H9 (cell line): ENCODE results near the gene RFNG. TPM values are rescaled to one million over a fixed set of nuclear protein-coding genes. Genes with fewer than 3 reads are reported as not detected.

ENCODE experiments used
- DNase-seq: peaks from one replicate; pipeline ENCODE4 v3.0.0-alpha.2; 2017
- H2AFZ ChIP-seq: one replicate; pipeline ENCODE4 v1.6.1; 2013; ENCODE audit warnings: mild to moderate bottlenecking, low read length, control low read depth, moderate library complexity
- H2AK5ac ChIP-seq: 2 replicates; pipeline ENCODE4 v1.6.1; 2013; ENCODE audit warnings: low read length, control low read depth, mixed read lengths; ENCODE audit not compliant: insufficient read length
- H2BK120ac ChIP-seq: one replicate; pipeline ENCODE4 v1.6.1; 2013; ENCODE audit warnings: low read depth, mild to moderate bottlenecking, low read length, control low read depth, inconsistent platforms; ENCODE audit not compliant: poor library complexity, severe bottlenecking
- H2BK12ac ChIP-seq: 2 replicates; pipeline ENCODE4 v1.6.1; 2013; ENCODE audit warnings: low read length, control low read depth, mixed read lengths, low read depth; ENCODE audit not compliant: insufficient read length
- H2BK15ac ChIP-seq: 2 replicates; pipeline ENCODE4 v1.6.1; 2013; ENCODE audit warnings: low read depth, low read length, control low read depth
- H2BK20ac ChIP-seq: one replicate; pipeline ENCODE4 v1.6.1; 2013; ENCODE audit warnings: low read depth, mild to moderate bottlenecking, low read length, control low read depth, inconsistent platforms; ENCODE audit not compliant: poor library complexity, severe bottlenecking
- H2BK5ac ChIP-seq: 2 replicates; pipeline ENCODE4 v1.6.1; 2013; ENCODE audit warnings: low read length, control low read depth, mixed read lengths; ENCODE audit not compliant: insufficient read length
- H3K14ac ChIP-seq: 2 replicates; pipeline ENCODE4 v1.6.1; 2013; ENCODE audit warnings: low read length, control low read depth; ENCODE audit not compliant: insufficient read depth
- H3K18ac ChIP-seq: 2 replicates; pipeline ENCODE4 v1.6.1; 2013; ENCODE audit warnings: low read depth, mild to moderate bottlenecking, mixed read lengths, low read length, control low read depth; ENCODE audit not compliant: insufficient read length
- H3K23ac ChIP-seq: 2 replicates; pipeline ENCODE4 v1.6.1; 2013; ENCODE audit warnings: low read length, control low read depth, mixed read lengths, low read depth; ENCODE audit not compliant: insufficient read length
- H3K23me2 ChIP-seq: 2 replicates; pipeline ENCODE4 v1.6.1; 2013; ENCODE audit warnings: low read depth, mild to moderate bottlenecking, mixed read lengths, low read length, control low read depth; ENCODE audit not compliant: insufficient read length, poor library complexity, severe bottlenecking
- H3K27ac ChIP-seq: 2 replicates; pipeline ENCODE4 v1.5.1; 2013; ENCODE audit warnings: low read length, control low read depth, mixed read lengths, low read depth; ENCODE audit not compliant: insufficient read length
- H3K27me3 ChIP-seq: 2 replicates; pipeline ENCODE4 v1.6.1; 2013; ENCODE audit warnings: low read length, control low read depth, inconsistent platforms; ENCODE audit not compliant: insufficient read depth
- H3K4ac ChIP-seq: 2 replicates; pipeline ENCODE4 v1.6.1; 2013; ENCODE audit warnings: low read depth, mild to moderate bottlenecking, control low read depth, inconsistent platforms, low read length, moderate library complexity
- H3K4me1 ChIP-seq: 2 replicates; pipeline ENCODE4 v1.6.1; 2013; ENCODE audit warnings: low read length, control low read depth, inconsistent platforms; ENCODE audit not compliant: insufficient read depth
- H3K4me2 ChIP-seq: 2 replicates; pipeline ENCODE4 v1.6.1; 2013; ENCODE audit warnings: low read length, control low read depth, mixed read lengths; ENCODE audit not compliant: insufficient read length, insufficient read depth
- H3K56ac ChIP-seq: 2 replicates; pipeline ENCODE4 v1.6.1; 2013; ENCODE audit warnings: low read depth, mild to moderate bottlenecking, mixed read lengths, low read length, control low read depth; ENCODE audit not compliant: insufficient read length
- H3K79me1 ChIP-seq: 2 replicates; pipeline ENCODE4 v1.6.1; 2013; ENCODE audit warnings: low read depth, mild to moderate bottlenecking, moderate library complexity, low read length, control low read depth, inconsistent platforms; ENCODE audit not compliant: insufficient read depth, poor library complexity, severe bottlenecking
- H3K79me2 ChIP-seq: 2 replicates; pipeline ENCODE4 v1.6.1; 2013; ENCODE audit warnings: low read length, control low read depth, inconsistent platforms; ENCODE audit not compliant: insufficient read depth
- H3K9ac ChIP-seq: 2 replicates; pipeline ENCODE4 v1.6.1; 2013; ENCODE audit warnings: low read length, control low read depth, mixed read lengths; ENCODE audit not compliant: insufficient read length; ENCODE audit errors: extremely low read depth
- H3K9me3 ChIP-seq: one replicate; pipeline ENCODE4 v1.6.1; 2013; ENCODE audit warnings: low read depth, low read length, inconsistent platforms; ENCODE audit not compliant: control insufficient read depth
- H3T11ph ChIP-seq: one replicate; pipeline ENCODE4 v1.6.1; 2013; ENCODE audit warnings: mild to moderate bottlenecking, low read length, control low read depth, inconsistent platforms
- H4K20me1 ChIP-seq: one replicate; pipeline ENCODE4 v1.6.1; 2013; ENCODE audit not compliant: control insufficient read depth, insufficient read length, insufficient read depth
- H4K5ac ChIP-seq: 2 replicates; pipeline ENCODE4 v1.6.1; 2013; ENCODE audit warnings: low read depth, mild to moderate bottlenecking, mixed read lengths, low read length, control low read depth; ENCODE audit not compliant: insufficient read length
- H4K8ac ChIP-seq: replicated peaks from 2 replicates; pipeline ENCODE4 v1.6.1; 2013; ENCODE audit warnings: low read length, control low read depth, mixed read lengths, low read depth; ENCODE audit not compliant: insufficient read length
- H4K91ac ChIP-seq: 2 replicates; pipeline ENCODE4 v1.6.1; 2013; ENCODE audit warnings: low read depth, mild to moderate bottlenecking, moderate library complexity, mixed read lengths, low read length, control low read depth; ENCODE audit not compliant: insufficient read length
- H3K27ac Mint-ChIP-seq, 3 experiments: 2 replicates in 2 of 3; 3 replicates in 1 of 3; pipeline ENCODE4 v1.8.0; 2020 to 2021; ENCODE audit warnings: mixed read lengths in 3 of 3, mild to moderate bottlenecking in 1 of 3, moderate library complexity in 1 of 3
- H3K27me3 Mint-ChIP-seq: 2 replicates; pipeline ENCODE4 v1.8.0; 2021; ENCODE audit warnings: low read depth, mild to moderate bottlenecking, moderate library complexity, mixed read lengths
- H3K36me3 Mint-ChIP-seq, 3 experiments: 2 replicates in 2 of 3; 3 replicates in 1 of 3; pipeline ENCODE4 v1.8.0; 2020 to 2021; ENCODE audit warnings: low read depth in 3 of 3, mixed read lengths in 3 of 3; ENCODE audit not compliant: insufficient read depth in 1 of 3
- H3K4me1 Mint-ChIP-seq, 2 experiments: 2 replicates each; pipeline ENCODE4 v1.8.0; 2020; ENCODE audit warnings: mixed read lengths in 2 of 2
- H3K4me3 Mint-ChIP-seq, 2 experiments: 2 replicates in 1 of 2; 3 replicates in 1 of 2; pipeline ENCODE4 v1.8.0; 2020 to 2021; ENCODE audit warnings: mild to moderate bottlenecking in 2 of 2, mixed read lengths in 2 of 2, moderate library complexity in 1 of 2
- H3K9me3 Mint-ChIP-seq, 2 experiments: 2 replicates in 1 of 2; 3 replicates in 1 of 2; pipeline ENCODE4 v1.8.0; 2020; ENCODE audit warnings: mild to moderate bottlenecking in 2 of 2, mixed read lengths in 2 of 2, moderate library complexity in 1 of 2
- WGBS: extraction: QIAGEN DNeasy Blood & Tissue Kit; methylation state at CpG from one replicate; pipeline ENCODE4 v1.1.7; 2013; ENCODE audit warnings: missing lambda C conversion rate, low lambda C conversion rate, mixed read lengths; ENCODE audit not compliant: insufficient read length; ENCODE audit errors: extremely low coverage; 5-methylcytosine and 5-hydroxymethylcytosine counted together
- total RNA-seq: library from RNA; stranded (reverse); gene quantifications from 2 replicates; pipeline ENCODE4 v1.2.1, GENCODE V29; 2021
- TF ChIP-seq, protein P1 (sequence below): fragments of 200-600 bp; sonication (generic); conservative IDR thresholded peaks from 3 replicates; pipeline ENCODE4 v1.8.0; 2021; ENCODE audit warnings: antibody characterized with exemption, mild to moderate bottlenecking

Gene RFNG
- total RNA-seq, 1 experiment from 2014 or later, result 34.0 TPM

GRCh38 chr17:82022981-82023446, 28.6 kb downstream of the RFNG start, which contains the start of gene LRRC45:
Gene LRRC45, plus strand, starts transcription at chr17:82023305. Its CDS starts 339 bp downstream, at chr17:82023644.
- no peak within 1 kb of the TSS for H3K23ac ChIP-seq
- Mint-ChIP-seq H3K36me3 (peaks cover 5 to 12% (median 7%) of the 10 kb centered on the region in 3 experiments; a peak in 5 of 7 replicates), H3K27me3 (no peaks in the 10 kb centered on the region; the same call in none of the 2 replicates), H3K4me3 (peak within 1 kb of the TSS; percentile 79 to 88), H3K4me1 (peaks cover 7 to 16% of the 10 kb centered on the region in 2 experiments), H3K27ac (0 out of 7 replicates have a peak within 1 kb of the TSS, but pooled peaks of 1 of the 3 experiments have one; percentile 49), H3K9me3 (peaks cover 0 to 2% of the 10 kb centered on the region in 2 experiments; a peak in 1 of 5 replicates)
- no peak within 1 kb of the TSS for H2BK12ac ChIP-seq
- H2AK5ac ChIP-seq, result no peak within 1 kb of the TSS
- TF ChIP-seq, protein P1, sequence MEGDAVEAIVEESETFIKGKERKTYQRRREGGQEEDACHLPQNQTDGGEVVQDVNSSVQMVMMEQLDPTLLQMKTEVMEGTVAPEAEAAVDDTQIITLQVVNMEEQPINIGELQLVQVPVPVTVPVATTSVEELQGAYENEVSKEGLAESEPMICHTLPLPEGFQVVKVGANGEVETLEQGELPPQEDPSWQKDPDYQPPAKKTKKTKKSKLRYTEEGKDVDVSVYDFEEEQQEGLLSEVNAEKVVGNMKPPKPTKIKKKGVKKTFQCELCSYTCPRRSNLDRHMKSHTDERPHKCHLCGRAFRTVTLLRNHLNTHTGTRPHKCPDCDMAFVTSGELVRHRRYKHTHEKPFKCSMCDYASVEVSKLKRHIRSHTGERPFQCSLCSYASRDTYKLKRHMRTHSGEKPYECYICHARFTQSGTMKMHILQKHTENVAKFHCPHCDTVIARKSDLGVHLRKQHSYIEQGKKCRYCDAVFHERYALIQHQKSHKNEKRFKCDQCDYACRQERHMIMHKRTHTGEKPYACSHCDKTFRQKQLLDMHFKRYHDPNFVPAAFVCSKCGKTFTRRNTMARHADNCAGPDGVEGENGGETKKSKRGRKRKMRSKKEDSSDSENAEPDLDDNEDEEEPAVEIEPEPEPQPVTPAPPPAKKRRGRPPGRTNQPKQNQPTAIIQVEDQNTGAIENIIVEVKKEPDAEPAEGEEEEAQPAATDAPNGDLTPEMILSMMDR, result no peak
- H4K20me1 ChIP-seq, result no peaks in the 10 kb centered on the region
- no peak within 1 kb of the TSS for H4K8ac ChIP-seq
- H2AFZ ChIP-seq, result no peak within 1 kb of the TSS
- peak within 1 kb of the TSS; percentile 39 for H3K9ac ChIP-seq
- H3K56ac ChIP-seq, result no peak within 1 kb of the TSS
- no peak within 1 kb of the TSS for H4K91ac ChIP-seq
- H3K27me3 ChIP-seq, result no peaks in the 10 kb centered on the region
- no peak within 1 kb of the TSS for H3K18ac ChIP-seq
- peaks cover 5% of the 10 kb centered on the region for H3K79me1 ChIP-seq
- H2BK15ac ChIP-seq, result no peak within 1 kb of the TSS
- peak within 1 kb of the TSS; percentile 67; the same call in 1 of the 2 replicates for H3K14ac ChIP-seq
- no CpG with 5 or more reads among the region's 42 CpGs for WGBS
- no peaks in the 10 kb centered on the region for H3K4me1 ChIP-seq
- peak within 1 kb of the TSS; percentile 89 for H3K4me2 ChIP-seq
- no peak within 1 kb of the TSS for H3T11ph ChIP-seq
- H3K4ac ChIP-seq, result no peak within 1 kb of the TSS
- H2BK120ac ChIP-seq, result no peak within 1 kb of the TSS
- H3K79me2 ChIP-seq, result no peaks in the 10 kb centered on the region
- H2BK5ac ChIP-seq, result no peak within 1 kb of the TSS
- H3K23me2 ChIP-seq, result peaks cover 5% of the 10 kb centered on the region
- H3K9me3 ChIP-seq, result no peaks in the 10 kb centered on the region
- H3K27ac ChIP-seq, result no peak within 1 kb of the TSS
- peak; percentile 100 for DNase-seq
- no peak within 1 kb of the TSS for H2BK20ac ChIP-seq
- no peak within 1 kb of the TSS for H4K5ac ChIP-seq
